Immature natural killer cell (primary cell): Measurements from ENCODE around the gene MMS19. TPM values are rescaled to one million over a fixed set of nuclear protein-coding genes. Genes with fewer than 3 reads are reported as not detected.
A peak's percentile ranks its signal among the peaks of the same experiment; 100 is the strongest.

Experiments
- DNase-seq, 3 donors: peaks; one replicate each; pipeline ENCODE4 v3.0.0; 2022; ENCODE audit warnings: mixed read lengths in 1 of 3
- H3K27ac Mint-ChIP-seq, 6 donors: one replicate each; pipeline ENCODE4 v1.8.0; 2020; ENCODE audit warnings: mixed read lengths in 6 of 6, mild to moderate bottlenecking in 5 of 6, inconsistent platforms in 4 of 6, moderate library complexity in 3 of 6
- H3K27me3 Mint-ChIP-seq, 3 donors: one replicate each; pipeline ENCODE4 v1.8.0; 2020 to 2021; ENCODE audit warnings: low read depth in 3 of 3, mild to moderate bottlenecking in 3 of 3, mixed read lengths in 3 of 3, moderate library complexity in 3 of 3, inconsistent platforms in 1 of 3
- H3K36me3 Mint-ChIP-seq, 3 donors: one replicate each; pipeline ENCODE4 v1.8.0; 2020; ENCODE audit warnings: mixed read lengths in 3 of 3, inconsistent platforms in 2 of 3, mild to moderate bottlenecking in 2 of 3
- H3K4me1 Mint-ChIP-seq, 2 donors: one replicate each; pipeline ENCODE4 v1.8.0; 2020; ENCODE audit warnings: inconsistent platforms in 2 of 2, mild to moderate bottlenecking in 2 of 2, mixed read lengths in 2 of 2, moderate library complexity in 1 of 2
- H3K4me3 Mint-ChIP-seq, 5 donors: one replicate each; pipeline ENCODE4 v1.8.0; 2020; ENCODE audit warnings: mild to moderate bottlenecking in 5 of 5, mixed read lengths in 5 of 5, inconsistent platforms in 3 of 5, moderate library complexity in 3 of 5
- H3K9me3 Mint-ChIP-seq, 6 donors: one replicate each; pipeline ENCODE4 v1.8.0; 2020; ENCODE audit warnings: mild to moderate bottlenecking in 6 of 6, mixed read lengths in 6 of 6, inconsistent platforms in 4 of 6, moderate library complexity in 3 of 6
- polyA plus RNA-seq, 3 donors: library from polyadenylated mRNA; unstranded; fragments of 300-500 nt; fragmentation: Illumina TruSeq; gene quantifications; one replicate each; pipeline ENCODE4 v1.2.3, GENCODE V29; 2021

MMS19 gene
- polyA plus RNA-seq, 3 donors from 2014 or later, result 21.8 to 32.0 (median 29.6) TPM

DNA sequence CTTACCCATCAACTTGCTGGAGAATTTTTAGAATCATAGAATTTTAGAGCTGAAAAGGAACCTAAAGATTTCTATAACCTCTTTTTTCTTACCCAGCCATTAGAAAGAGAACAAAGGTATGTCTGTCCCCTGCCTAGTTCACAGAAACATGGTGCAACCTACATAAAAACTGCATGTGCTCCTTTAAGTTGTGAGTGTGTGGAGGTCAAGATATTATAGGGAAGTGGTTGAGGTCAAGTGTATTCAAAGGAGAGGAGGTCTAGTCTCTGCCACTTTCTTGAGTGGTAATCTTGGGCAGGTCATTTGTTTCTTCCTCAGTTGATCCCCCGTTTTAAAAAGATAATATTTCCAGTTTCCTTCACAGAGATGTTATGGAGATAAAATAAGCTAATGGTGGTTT lies 6.9 kb upstream of the MMS19 start:
- no peaks in the 10 kb centered on the region for H3K36me3 Mint-ChIP-seq
- DNase-seq, result no peak
- peaks cover 0 to 5% of the 10 kb centered on the region in 2 donors for H3K4me1 Mint-ChIP-seq
- peaks cover 8 to 17% (median 12%) of the 10 kb centered on the region in 3 donors for H3K27me3 Mint-ChIP-seq
- no peak overlapping the region for H3K27ac Mint-ChIP-seq
- no peaks in the 10 kb centered on the region for H3K9me3 Mint-ChIP-seq
- H3K4me3 Mint-ChIP-seq, result no peak overlapping the region

DNA sequence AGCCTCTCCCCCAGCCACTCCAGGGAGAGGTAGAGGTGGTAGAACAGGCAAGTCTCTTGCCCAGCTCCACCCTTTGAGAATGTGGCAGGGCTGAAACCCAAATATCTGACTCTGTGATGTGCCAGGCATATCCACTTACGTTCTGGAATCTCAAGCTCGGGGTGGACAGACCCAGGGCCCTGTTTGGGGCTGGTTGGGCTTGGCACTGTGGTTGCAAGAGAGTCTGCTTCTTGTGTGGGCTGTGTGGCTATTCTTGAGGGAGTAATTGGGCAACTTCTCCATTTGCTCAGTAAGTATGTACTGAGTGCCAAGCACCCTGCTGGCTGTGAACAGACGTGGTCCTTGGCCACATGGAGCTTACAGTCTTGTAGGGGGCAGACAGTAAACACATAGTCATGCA lies 5.2 kb upstream of the MMS19 start:
- no peaks in the 10 kb centered on the region for H3K36me3 Mint-ChIP-seq
- no peaks in the 10 kb centered on the region for H3K9me3 Mint-ChIP-seq
- peaks cover 9 to 17% (median 15%) of the 10 kb centered on the region in 3 donors for H3K27me3 Mint-ChIP-seq
- no peak for DNase-seq
- no peak overlapping the region for H3K4me3 Mint-ChIP-seq
- H3K4me1 Mint-ChIP-seq, result peaks cover 5 to 11% of the 10 kb centered on the region in 2 donors
- H3K27ac Mint-ChIP-seq, result no peak overlapping the region

DNA sequence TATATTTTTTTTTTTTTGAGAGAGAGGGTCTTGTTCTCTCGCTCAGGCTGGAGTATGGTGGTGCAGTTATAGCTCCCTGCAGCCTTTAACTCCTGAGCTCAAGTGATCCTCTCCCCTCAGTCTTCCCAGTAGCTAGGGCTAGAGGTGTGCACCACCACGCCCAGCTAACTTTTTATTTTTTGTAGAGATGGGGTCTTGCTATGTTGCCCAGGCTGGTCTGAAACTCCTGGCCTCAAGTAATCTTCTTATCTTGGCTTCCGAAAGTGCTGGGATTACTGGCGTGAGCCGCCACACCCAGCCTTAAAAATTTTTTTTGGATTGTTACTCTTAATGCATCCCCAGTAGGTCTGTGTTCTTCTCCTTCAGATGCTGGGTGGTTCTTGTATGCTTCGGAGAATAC lies 4.7 kb upstream of the MMS19 start:
- no peak overlapping the region for H3K4me3 Mint-ChIP-seq

GRCh38 chr10:97500297-97500575 lies 2.0 kb upstream of the MMS19 start:
- peaks cover 23 to 39% of the 10 kb centered on the region in 2 donors for H3K4me1 Mint-ChIP-seq
- no peak overlapping the region for H3K27ac Mint-ChIP-seq
- H3K4me3 Mint-ChIP-seq, result peak overlapping the region; percentile 36 to 81 (median 76)
- no peaks in the 10 kb centered on the region for H3K36me3 Mint-ChIP-seq
- H3K27me3 Mint-ChIP-seq, result peaks cover 11 to 19% (median 19%) of the 10 kb centered on the region in 3 donors
- no peaks in the 10 kb centered on the region for H3K9me3 Mint-ChIP-seq
- no peak for DNase-seq

More for the DNA sequence above, 4.7 kb upstream of the MMS19 start:
- H3K36me3 Mint-ChIP-seq, result no peaks in the 10 kb centered on the region
- no peak for DNase-seq
- peaks cover 8 to 15% of the 10 kb centered on the region in 2 donors for H3K4me1 Mint-ChIP-seq
- H3K27ac Mint-ChIP-seq, result no peak overlapping the region
- H3K9me3 Mint-ChIP-seq, result no peaks in the 10 kb centered on the region
- H3K27me3 Mint-ChIP-seq, result peaks cover 11 to 19% (median 19%) of the 10 kb centered on the region in 3 donors

- DNase-seq, result peak in 1 of 3 donors; percentile 1
- Mint-ChIP-seq H3K4me3 (peak overlapping the region; percentile 36 to 81 (median 76)), H3K36me3 (no peaks in the 10 kb centered on the region), H3K4me1 (peaks cover 27 to 44% of the 10 kb centered on the region in 2 donors), H3K27ac (no peak overlapping the region), H3K9me3 (no peaks in the 10 kb centered on the region), H3K27me3 (peaks cover 11 to 19% (median 19%) of the 10 kb centered on the region in 3 donors)
Observed at GRCh38 chr10:97499561-97500296, 1.5 kb upstream of the MMS19 start.

DNA sequence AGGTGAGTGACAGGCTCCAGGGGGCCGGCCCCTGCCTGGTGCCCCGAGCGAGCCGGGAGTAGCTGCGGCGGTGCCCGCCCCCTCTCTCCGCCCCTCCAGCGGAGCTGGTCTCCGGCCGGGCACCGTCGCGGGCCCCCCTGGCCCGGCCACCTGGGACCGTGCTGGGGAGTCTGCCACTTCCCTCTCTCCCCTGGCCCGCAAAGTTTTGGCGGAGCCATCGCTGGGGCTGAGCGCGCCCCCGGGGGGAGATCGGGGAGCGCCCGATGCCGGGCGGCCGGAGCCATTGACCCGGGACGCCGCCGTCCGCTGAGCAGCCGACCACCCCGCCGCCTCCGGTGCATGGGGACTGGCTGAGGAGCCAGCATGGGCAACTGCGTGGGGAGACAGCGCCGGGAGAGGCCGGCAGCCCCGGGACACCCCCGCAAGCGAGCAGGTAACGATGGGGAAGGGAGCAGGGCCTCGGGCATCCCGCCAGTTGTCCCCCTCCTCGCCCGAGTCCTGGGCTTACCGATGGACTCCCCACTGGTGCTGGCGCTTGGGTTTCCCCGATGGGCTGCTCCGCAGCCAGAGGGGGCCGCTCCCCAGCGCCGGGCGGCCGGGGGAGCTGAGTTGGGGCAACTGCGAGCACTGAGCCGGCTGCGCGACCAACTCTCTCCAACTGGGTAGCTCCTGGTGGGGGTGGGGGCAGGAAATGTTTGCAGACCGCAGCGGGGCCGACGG lies 779 bp upstream of the MMS19 start, which contains the start of gene UBTD1:
Gene UBTD1 (plus strand): TSS at position 84 of the 720 bp plus-strand sequence. CDS start 280 bp downstream, at position 364.
- Mint-ChIP-seq H3K4me1 (peaks cover 33 to 51% of the 10 kb centered on the region in 2 donors), H3K27me3 (peaks cover 11 to 19% (median 19%) of the 10 kb centered on the region in 3 donors), H3K9me3 (no peaks in the 10 kb centered on the region), H3K27ac (peak within 1 kb of the TSS; percentile 91 to 97 (median 96)), H3K4me3 (peak within 1 kb of the TSS; percentile 93 to 98 (median 98)), H3K36me3 (no peaks in the 10 kb centered on the region)
- DNase-seq, result peak; percentile 22 to 31 (median 30)

- Mint-ChIP-seq H3K27ac (peak overlapping the region; percentile 91 to 97 (median 96)), H3K4me1 (peaks cover 35 to 54% of the 10 kb centered on the region in 2 donors), H3K36me3 (no peaks in the 10 kb centered on the region), H3K9me3 (no peaks in the 10 kb centered on the region), H3K4me3 (peak overlapping the region; percentile 93 to 98 (median 98)), H3K27me3 (peaks cover 13 to 19% (median 18%) of the 10 kb centered on the region in 3 donors)
- DNase-seq, result peak; percentile 47 to 52 (median 52)
Observed at GRCh38 chr10:97497572-97498075, 598 bp downstream of the MMS19 start.

GRCh38 chr10:97494863-97495506 lies 3.2 kb downstream of the MMS19 start:
- Mint-ChIP-seq H3K4me3 (no peak overlapping the region), H3K36me3 (no peaks in the 10 kb centered on the region), H3K9me3 (no peaks in the 10 kb centered on the region), H3K4me1 (peaks cover 39 to 54% of the 10 kb centered on the region in 2 donors), H3K27me3 (peaks cover 4 to 7% (median 7%) of the 10 kb centered on the region in 3 donors), H3K27ac (peak overlapping the region in 2 of 6 donors; percentile 23 to 30)
- DNase-seq, result no peak

DNA sequence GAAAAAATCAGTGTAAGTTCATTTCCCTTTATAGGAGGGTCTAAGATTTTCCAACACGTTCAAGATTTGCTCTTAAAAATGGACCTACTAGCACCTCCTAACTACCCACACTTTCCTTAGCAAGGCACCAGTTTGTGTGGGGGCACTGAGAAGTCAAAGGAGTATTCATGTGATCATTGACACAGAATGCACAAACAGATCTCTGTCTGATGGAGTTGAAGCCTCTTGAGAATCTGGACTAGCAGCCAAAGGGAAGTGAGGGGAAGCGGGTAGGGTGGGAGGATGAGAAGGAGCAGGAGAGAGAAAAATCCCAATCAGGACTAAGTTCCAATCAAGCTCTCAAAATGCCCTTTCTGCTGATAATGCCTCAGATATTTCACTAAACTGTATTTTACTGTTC lies 4.1 kb downstream of the MMS19 start:
- Mint-ChIP-seq H3K36me3 (no peaks in the 10 kb centered on the region), H3K4me1 (peaks cover 35 to 56% of the 10 kb centered on the region in 2 donors), H3K27me3 (peaks cover 3 to 6% (median 4%) of the 10 kb centered on the region in 3 donors), H3K4me3 (no peak overlapping the region), H3K27ac (no peak overlapping the region), H3K9me3 (no peaks in the 10 kb centered on the region)
- DNase-seq, result no peak

DNA sequence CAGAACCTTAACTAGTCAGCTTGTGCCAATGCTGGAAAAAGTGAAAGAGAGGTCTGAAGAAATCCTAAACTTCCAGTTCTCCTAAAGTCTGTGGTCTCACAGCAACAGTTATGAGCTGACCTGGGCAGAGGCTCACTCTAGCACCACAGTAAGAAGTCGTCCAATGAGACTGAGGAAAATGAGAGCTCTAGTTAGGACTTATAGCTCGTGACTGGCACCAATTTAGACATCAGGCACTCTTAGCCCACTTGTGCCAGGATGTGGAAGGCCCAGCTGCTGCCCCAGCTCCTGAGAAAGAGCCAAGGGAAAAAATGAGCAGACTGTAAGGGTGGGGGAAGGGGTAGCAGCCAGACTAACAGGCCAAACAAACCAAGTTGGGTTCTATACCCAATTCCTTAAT lies 7.6 kb downstream of the MMS19 start:
- peak overlapping the region in 1 of 6 donors; percentile 76 for H3K27ac Mint-ChIP-seq
- H3K9me3 Mint-ChIP-seq, result no peaks in the 10 kb centered on the region
- no peak for DNase-seq
- H3K4me3 Mint-ChIP-seq, result no peak overlapping the region
- H3K27me3 Mint-ChIP-seq, result peaks cover 0 to 2% (median 0%) of the 10 kb centered on the region in 3 donors
- H3K36me3 Mint-ChIP-seq, result no peaks in the 10 kb centered on the region
- H3K4me1 Mint-ChIP-seq, result peaks cover 24 to 47% of the 10 kb centered on the region in 2 donors

GRCh38 chr10:97485647-97486281 lies 12.5 kb downstream of the MMS19 start:
- Mint-ChIP-seq H3K27me3 (peaks cover 0 to 1% (median 0%) of the 10 kb centered on the region in 3 donors), H3K4me3 (no peak overlapping the region), H3K36me3 (peaks cover under 1 to 7% (median 5%) of the 10 kb centered on the region in 3 donors), H3K27ac (no peak overlapping the region), H3K4me1 (peaks cover 11 to 34% of the 10 kb centered on the region in 2 donors), H3K9me3 (no peaks in the 10 kb centered on the region)
- no peak for DNase-seq

DNA sequence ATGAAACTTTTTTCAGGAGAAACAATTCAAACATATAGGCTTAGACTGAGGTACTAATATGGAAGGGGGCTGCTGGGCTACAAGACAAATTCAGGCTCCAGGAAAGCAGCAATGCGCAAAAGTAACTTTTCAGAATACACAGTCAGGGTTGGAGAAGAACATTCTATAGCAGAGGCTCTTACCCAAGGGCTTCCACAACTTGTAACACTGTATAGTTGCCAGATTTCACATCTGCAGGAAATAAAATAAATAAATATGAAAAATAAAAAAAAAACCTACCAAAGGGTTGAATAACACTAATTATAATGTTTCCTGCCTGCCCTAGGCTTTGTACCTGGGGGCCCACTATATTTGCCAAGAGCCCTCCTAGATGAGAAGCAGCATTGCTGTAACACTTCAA lies 14.3 kb downstream of the MMS19 start:
- Mint-ChIP-seq H3K27ac (no peak overlapping the region), H3K4me1 (peaks cover 5 to 21% of the 10 kb centered on the region in 2 donors), H3K36me3 (peaks cover 5 to 19% (median 14%) of the 10 kb centered on the region in 3 donors)

DNA sequence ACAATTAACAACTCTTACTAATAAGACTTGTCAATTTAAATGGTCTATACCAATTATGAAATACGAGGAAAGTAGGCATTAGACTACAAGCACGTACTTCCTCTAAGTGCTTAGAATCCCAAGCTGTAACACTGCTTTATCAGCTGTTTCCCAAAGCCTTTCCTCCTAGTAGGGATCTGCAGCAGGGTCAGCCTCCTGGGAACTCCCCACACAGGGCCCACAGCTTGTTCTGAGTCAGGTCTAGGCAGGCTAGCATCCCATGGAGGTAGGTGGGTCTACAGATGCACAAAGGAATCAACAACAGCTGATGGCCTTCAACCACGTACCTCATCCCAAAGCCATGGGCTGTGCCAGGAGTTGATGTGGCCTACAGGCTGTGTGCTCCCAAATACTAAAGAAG lies 14.7 kb downstream of the MMS19 start:
- H3K4me1 Mint-ChIP-seq, result peaks cover 5 to 18% of the 10 kb centered on the region in 2 donors
- no peaks in the 10 kb centered on the region for H3K9me3 Mint-ChIP-seq
- H3K4me3 Mint-ChIP-seq, result no peak overlapping the region
- DNase-seq, result no peak
- H3K27ac Mint-ChIP-seq, result no peak overlapping the region
- H3K36me3 Mint-ChIP-seq, result peaks cover 5 to 19% (median 14%) of the 10 kb centered on the region in 3 donors
- peaks cover 0 to 1% (median 0%) of the 10 kb centered on the region in 3 donors for H3K27me3 Mint-ChIP-seq

More for the DNA sequence above, 14.3 kb downstream of the MMS19 start:
- Mint-ChIP-seq H3K27me3 (peaks cover 0 to 1% (median 0%) of the 10 kb centered on the region in 3 donors), H3K4me3 (no peak overlapping the region), H3K9me3 (no peaks in the 10 kb centered on the region)
- DNase-seq, result no peak
